CD14-positive monocyte (primary cell): ENCODE measurements around the gene CCDC195. TPM values are rescaled to one million over a fixed set of nuclear protein-coding genes. Genes with fewer than 3 reads are reported as not detected.

Experiments used
- DNase-seq, 3 donors: peaks; one replicate each; pipeline ENCODE4 v3.0.0-alpha.2; 2011 to 2022
- H2AFZ ChIP-seq: 2 replicates; pipeline ENCODE4 v1.6.0; 2012; ENCODE audit warnings: mild to moderate bottlenecking, low read depth, low read length, inconsistent platforms; ENCODE audit not compliant: insufficient read depth, poor library complexity, severe bottlenecking
- H3K27ac ChIP-seq, 2 donors: 1 replicate in 1 of 2; 2 replicates in 1 of 2; pipeline ENCODE4 v1.5.1; 2012 to 2013; ENCODE audit warnings: low read length in 2 of 2, control low read depth in 1 of 2, inconsistent platforms in 1 of 2, low read depth in 1 of 2, mild to moderate bottlenecking in 1 of 2
- H3K27me3 ChIP-seq, 2 donors: one replicate each; pipeline versions ENCODE4 v1.6.0 to v1.6.1; 2011 to 2013; ENCODE audit warnings: low read length in 2 of 2; ENCODE audit not compliant: control insufficient read depth in 2 of 2, insufficient read depth in 2 of 2
- H3K36me3 ChIP-seq, 2 donors: replicated peaks in 1 of 2; 1 replicate in 1 of 2; 2 replicates in 1 of 2; pipeline versions ENCODE4 v1.5.1 to v1.6.1; 2012 to 2013; ENCODE audit warnings: low read length in 2 of 2, control low read depth in 1 of 2, inconsistent platforms in 1 of 2, mild to moderate bottlenecking in 1 of 2; ENCODE audit not compliant: insufficient read depth in 2 of 2, control insufficient read depth in 1 of 2
- H3K4me1 ChIP-seq, 2 donors: 1 replicate in 1 of 2; 2 replicates in 1 of 2; pipeline versions ENCODE4 v1.5.1 to v1.6.1; 2012 to 2013; ENCODE audit warnings: low read length in 2 of 2, control low read depth in 1 of 2, inconsistent platforms in 1 of 2, mild to moderate bottlenecking in 1 of 2, moderate library complexity in 1 of 2; ENCODE audit not compliant: insufficient read depth in 2 of 2, control insufficient read depth in 1 of 2
- H3K4me2 ChIP-seq: replicated peaks from 2 replicates; pipeline ENCODE3; 2012; ENCODE audit warnings: low read length, moderate library complexity, mild to moderate bottlenecking; ENCODE audit not compliant: poor library complexity, severe bottlenecking; ENCODE audit errors: extremely low read depth
- H3K4me3 ChIP-seq, 3 experiments: fragments of 200-600 bp in 1 of 3; sonication (generic) in 1 of 3; replicated peaks in 1 of 3; 1 replicate in 2 of 3; 2 replicates in 1 of 3; pipeline ENCODE4 v1.5.1; 2011 to 2013; ENCODE audit warnings: low read length in 3 of 3, mild to moderate bottlenecking in 3 of 3, control low read depth in 2 of 3, low read depth in 2 of 3, inconsistent platforms in 1 of 3, moderate library complexity in 1 of 3
- H3K79me2 ChIP-seq: 2 replicates; pipeline ENCODE4 v1.6.0; 2012; ENCODE audit warnings: mild to moderate bottlenecking, control low read depth, inconsistent platforms, low read length, moderate library complexity; ENCODE audit not compliant: insufficient read depth
- H3K9ac ChIP-seq: 2 replicates; pipeline ENCODE4 v1.6.0; 2017; ENCODE audit warnings: low read length, mild to moderate bottlenecking; ENCODE audit not compliant: insufficient read depth, poor library complexity, severe bottlenecking
- H3K9me3 ChIP-seq, 2 donors: replicated peaks in 1 of 2; 1 replicate in 1 of 2; 2 replicates in 1 of 2; pipeline versions ENCODE4 v1.5.1 to v1.6.1; 2012 to 2013; ENCODE audit warnings: low read length in 2 of 2, control low read depth in 1 of 2; ENCODE audit not compliant: control insufficient read depth in 1 of 2, insufficient read depth in 1 of 2
- H4K20me1 ChIP-seq: 2 replicates; pipeline ENCODE4 v1.6.0; 2012; ENCODE audit warnings: mild to moderate bottlenecking, low read length, control low read depth, moderate library complexity; ENCODE audit not compliant: insufficient read depth
- H3K27ac Mint-ChIP-seq, 7 donors: one replicate each; pipeline ENCODE4 v1.8.0; 2020; ENCODE audit warnings: mild to moderate bottlenecking in 7 of 7, mixed read lengths in 7 of 7, moderate library complexity in 6 of 7, inconsistent platforms in 2 of 7
- H3K27me3 Mint-ChIP-seq, 3 donors: one replicate each; pipeline ENCODE4 v1.8.0; 2021 to 2022; ENCODE audit warnings: low read depth in 3 of 3, mild to moderate bottlenecking in 3 of 3, mixed read lengths in 3 of 3, moderate library complexity in 3 of 3, inconsistent platforms in 1 of 3
- H3K36me3 Mint-ChIP-seq, 2 donors: one replicate each; pipeline ENCODE4 v1.8.0; 2020; ENCODE audit warnings: mixed read lengths in 2 of 2, inconsistent platforms in 1 of 2, mild to moderate bottlenecking in 1 of 2
- H3K4me1 Mint-ChIP-seq: one replicate; pipeline ENCODE4 v1.8.0; 2020; ENCODE audit warnings: mild to moderate bottlenecking, mixed read lengths
- H3K4me3 Mint-ChIP-seq, 2 donors: one replicate each; pipeline ENCODE4 v1.8.0; 2020; ENCODE audit warnings: mild to moderate bottlenecking in 2 of 2, mixed read lengths in 2 of 2, moderate library complexity in 1 of 2
- H3K9me3 Mint-ChIP-seq, 7 donors: one replicate each; pipeline ENCODE4 v1.8.0; 2020 to 2022; ENCODE audit warnings: mixed read lengths in 7 of 7, mild to moderate bottlenecking in 6 of 7, moderate library complexity in 6 of 7, inconsistent platforms in 2 of 7
- WGBS: methylation state at CpG from one replicate; pipeline ENCODE4 v1.1.5; 2013; ENCODE audit warnings: missing lambda C conversion rate; ENCODE audit not compliant: insufficient coverage; 5-methylcytosine and 5-hydroxymethylcytosine counted together
- intact Hi-C, 2 donors: fragments of 100-400 bp; cut with micrococcal nuclease; formaldehyde crosslinking; loops; one replicate each; pipeline versions ENCODE4 v1.15.0 to v1.15.1; 2023
- polyA plus RNA-seq, 3 donors: library from polyadenylated mRNA; depleted of rRNA in 1 of 3; unstranded in 2 of 3; stranded (reverse) in 1 of 3; fragments of 300-500 nt in 2 of 3; fragments of >200 nt in 1 of 3; fragmentation: Illumina TruSeq in 2 of 3; gene quantifications; 1 replicate in 2 of 3; 2 replicates in 1 of 3; pipeline ENCODE4 v1.2.3, GENCODE V29; 2012 to 2021
- TF ChIP-seq, protein P1 (sequence below): fragments of 200-600 bp; IDR thresholded peaks from one replicate; pipeline ENCODE4 v1.8.0; 2022; ENCODE audit warnings: antibody characterized with exemption, mild to moderate bottlenecking

Gene CCDC195
- polyA plus RNA-seq, 3 donors = not detected

DNA sequence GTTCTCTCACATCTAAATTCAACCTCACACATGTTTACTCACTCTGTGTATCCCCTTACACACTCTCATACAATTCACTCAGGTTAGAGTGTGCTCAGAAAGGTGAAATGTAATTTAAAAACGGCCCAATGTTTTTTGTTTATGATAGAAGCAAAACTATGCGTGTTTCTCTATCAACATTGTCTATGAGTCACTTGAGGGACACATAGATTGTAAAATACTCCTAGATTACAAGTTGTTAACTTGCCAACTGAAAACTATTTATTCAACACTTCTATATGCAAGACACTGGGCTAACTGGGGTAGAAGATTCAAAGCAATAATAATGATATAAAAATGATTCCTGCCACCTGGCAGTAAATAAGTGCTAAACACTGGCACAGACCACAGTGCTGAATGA, 24.6 kb downstream of the CCDC195 start:
- H3K27ac ChIP-seq = no peak overlapping the region
- Mint-ChIP-seq H3K36me3 (no peaks in the 10 kb centered on the region), H3K27me3 (peaks cover 2 to 7% (median 2%) of the 10 kb centered on the region in 3 donors), H3K9me3 (peaks cover 0 to 1% (median 0%) of the 10 kb centered on the region in 7 donors), H3K27ac (no peak overlapping the region), H3K4me1 (no peaks in the 10 kb centered on the region), H3K4me3 (no peak overlapping the region)
- intact Hi-C loops = no loop called here
- WGBS = no CpG with 5 or more reads among the region's 2 CpGs
- no peak overlapping the region for H3K9ac ChIP-seq
- H3K79me2 ChIP-seq = no peaks in the 10 kb centered on the region
- TF ChIP-seq, protein P1, sequence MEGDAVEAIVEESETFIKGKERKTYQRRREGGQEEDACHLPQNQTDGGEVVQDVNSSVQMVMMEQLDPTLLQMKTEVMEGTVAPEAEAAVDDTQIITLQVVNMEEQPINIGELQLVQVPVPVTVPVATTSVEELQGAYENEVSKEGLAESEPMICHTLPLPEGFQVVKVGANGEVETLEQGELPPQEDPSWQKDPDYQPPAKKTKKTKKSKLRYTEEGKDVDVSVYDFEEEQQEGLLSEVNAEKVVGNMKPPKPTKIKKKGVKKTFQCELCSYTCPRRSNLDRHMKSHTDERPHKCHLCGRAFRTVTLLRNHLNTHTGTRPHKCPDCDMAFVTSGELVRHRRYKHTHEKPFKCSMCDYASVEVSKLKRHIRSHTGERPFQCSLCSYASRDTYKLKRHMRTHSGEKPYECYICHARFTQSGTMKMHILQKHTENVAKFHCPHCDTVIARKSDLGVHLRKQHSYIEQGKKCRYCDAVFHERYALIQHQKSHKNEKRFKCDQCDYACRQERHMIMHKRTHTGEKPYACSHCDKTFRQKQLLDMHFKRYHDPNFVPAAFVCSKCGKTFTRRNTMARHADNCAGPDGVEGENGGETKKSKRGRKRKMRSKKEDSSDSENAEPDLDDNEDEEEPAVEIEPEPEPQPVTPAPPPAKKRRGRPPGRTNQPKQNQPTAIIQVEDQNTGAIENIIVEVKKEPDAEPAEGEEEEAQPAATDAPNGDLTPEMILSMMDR = no peak
- H3K36me3 ChIP-seq = no peaks in the 10 kb centered on the region
- no peaks in the 10 kb centered on the region for H3K9me3 ChIP-seq
- no peak for DNase-seq
- no peaks in the 10 kb centered on the region for H3K27me3 ChIP-seq
- H4K20me1 ChIP-seq = no peaks in the 10 kb centered on the region
- H2AFZ ChIP-seq = no peak overlapping the region
- no peaks in the 10 kb centered on the region for H3K4me1 ChIP-seq
- H3K4me3 ChIP-seq = no peak overlapping the region
- no peak overlapping the region for H3K4me2 ChIP-seq

DNA sequence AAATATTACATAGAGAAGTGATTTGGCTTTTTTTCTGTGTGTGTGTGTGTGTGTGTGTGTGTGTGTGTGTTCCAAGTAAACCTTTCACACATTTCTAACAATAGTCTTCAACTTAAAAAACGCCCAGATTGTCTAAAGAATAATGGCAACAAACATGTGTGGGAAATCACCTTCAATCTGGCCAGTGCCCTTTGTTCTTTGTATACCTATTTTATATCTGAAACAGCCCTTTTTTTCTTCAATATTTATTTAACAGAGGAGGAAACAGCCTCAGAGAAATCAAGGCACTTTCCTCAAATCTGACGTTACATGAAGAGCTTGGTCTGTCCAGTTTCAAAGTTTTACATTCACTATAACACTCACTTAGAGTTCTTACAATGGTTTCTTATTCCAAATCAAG, 25.3 kb downstream of the CCDC195 start:
- no peak for DNase-seq
- Histone ChIP-seq H3K9me3 (no peaks in the 10 kb centered on the region), H3K79me2 (no peaks in the 10 kb centered on the region), H3K4me1 (no peaks in the 10 kb centered on the region), H4K20me1 (no peaks in the 10 kb centered on the region), H3K4me3 (no peak overlapping the region), H3K9ac (no peak overlapping the region), H3K4me2 (no peak overlapping the region), H3K27ac (no peak overlapping the region), H3K27me3 (no peaks in the 10 kb centered on the region), H3K36me3 (no peaks in the 10 kb centered on the region), H2AFZ (no peak overlapping the region)
- Mint-ChIP-seq H3K27ac (no peak overlapping the region), H3K36me3 (no peaks in the 10 kb centered on the region), H3K9me3 (peaks cover 0 to 1% (median 0%) of the 10 kb centered on the region in 7 donors), H3K4me3 (no peak overlapping the region), H3K27me3 (peaks cover 3 to 8% (median 6%) of the 10 kb centered on the region in 3 donors), H3K4me1 (no peaks in the 10 kb centered on the region)
- 100% methylated on average over 1 of the region's 2 CpGs for WGBS
- TF ChIP-seq, protein P1 = no peak
- intact Hi-C loops = no loop called here
